Hepatocyte (in vitro differentiated cells): ENCODE results near the gene TMPRSS9.

Source experiments
- EZH2 ChIP-seq: fragments of 200-600 bp; sonication (generic); IDR thresholded peaks from 2 replicates; pipeline ENCODE4 v1.6.1; 2016; ENCODE audit warnings: antibody characterized with exemption, mild to moderate bottlenecking, borderline replicate concordance
- TF ChIP-seq, protein P1 (sequence below): fragments of 200-600 bp; sonication (generic); IDR thresholded peaks from 2 replicates; pipeline ENCODE4 v1.5.1; 2016; ENCODE audit warnings: antibody characterized with exemption, mild to moderate bottlenecking; ENCODE audit not compliant: poor library complexity

DNA sequence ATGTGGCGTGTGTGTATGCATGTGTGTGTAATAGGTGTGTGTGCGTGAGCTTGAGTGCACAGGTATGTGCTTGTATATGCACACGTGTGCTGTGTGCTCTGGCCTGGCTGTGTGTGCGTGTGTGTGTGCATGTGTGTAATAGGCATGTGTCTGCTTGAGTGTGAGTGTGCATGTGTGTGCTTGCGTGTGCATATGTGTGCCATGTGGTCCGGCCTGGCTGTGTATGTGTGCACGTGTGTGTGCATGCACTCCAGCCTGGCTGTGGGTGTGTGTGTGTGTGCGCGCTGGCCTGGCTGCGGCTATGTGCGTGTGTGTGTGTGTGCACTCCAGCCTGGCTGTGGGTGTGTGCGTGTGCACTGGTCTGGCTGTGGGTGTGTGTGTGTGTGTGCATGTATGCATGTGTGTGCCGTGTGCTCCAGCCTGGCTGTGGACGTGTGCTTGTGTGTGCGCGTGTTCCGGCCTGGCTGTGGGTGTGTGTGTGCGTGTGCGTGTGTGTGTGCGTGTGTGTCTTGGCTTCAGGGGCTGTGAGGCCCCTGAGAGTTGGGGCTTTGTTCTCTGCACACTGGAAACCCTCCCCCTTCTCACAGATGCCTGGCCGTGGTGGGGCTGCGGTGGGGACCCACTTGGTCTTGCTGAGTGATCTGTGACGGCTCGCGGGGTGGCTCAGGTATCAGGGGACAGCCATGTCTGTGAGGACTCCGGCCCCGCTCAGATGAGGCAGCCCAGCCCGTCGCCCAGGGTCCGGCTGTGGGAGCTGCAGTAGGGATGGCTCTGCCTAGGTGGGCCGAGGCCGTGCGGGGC is 23.3 kb upstream of the TMPRSS9 start:
- TF ChIP-seq, protein P1, sequence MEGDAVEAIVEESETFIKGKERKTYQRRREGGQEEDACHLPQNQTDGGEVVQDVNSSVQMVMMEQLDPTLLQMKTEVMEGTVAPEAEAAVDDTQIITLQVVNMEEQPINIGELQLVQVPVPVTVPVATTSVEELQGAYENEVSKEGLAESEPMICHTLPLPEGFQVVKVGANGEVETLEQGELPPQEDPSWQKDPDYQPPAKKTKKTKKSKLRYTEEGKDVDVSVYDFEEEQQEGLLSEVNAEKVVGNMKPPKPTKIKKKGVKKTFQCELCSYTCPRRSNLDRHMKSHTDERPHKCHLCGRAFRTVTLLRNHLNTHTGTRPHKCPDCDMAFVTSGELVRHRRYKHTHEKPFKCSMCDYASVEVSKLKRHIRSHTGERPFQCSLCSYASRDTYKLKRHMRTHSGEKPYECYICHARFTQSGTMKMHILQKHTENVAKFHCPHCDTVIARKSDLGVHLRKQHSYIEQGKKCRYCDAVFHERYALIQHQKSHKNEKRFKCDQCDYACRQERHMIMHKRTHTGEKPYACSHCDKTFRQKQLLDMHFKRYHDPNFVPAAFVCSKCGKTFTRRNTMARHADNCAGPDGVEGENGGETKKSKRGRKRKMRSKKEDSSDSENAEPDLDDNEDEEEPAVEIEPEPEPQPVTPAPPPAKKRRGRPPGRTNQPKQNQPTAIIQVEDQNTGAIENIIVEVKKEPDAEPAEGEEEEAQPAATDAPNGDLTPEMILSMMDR: no peak
- no peak for TF ChIP-seq EZH2
